ENCODE data around the gene MLXIPL.

DNA sequence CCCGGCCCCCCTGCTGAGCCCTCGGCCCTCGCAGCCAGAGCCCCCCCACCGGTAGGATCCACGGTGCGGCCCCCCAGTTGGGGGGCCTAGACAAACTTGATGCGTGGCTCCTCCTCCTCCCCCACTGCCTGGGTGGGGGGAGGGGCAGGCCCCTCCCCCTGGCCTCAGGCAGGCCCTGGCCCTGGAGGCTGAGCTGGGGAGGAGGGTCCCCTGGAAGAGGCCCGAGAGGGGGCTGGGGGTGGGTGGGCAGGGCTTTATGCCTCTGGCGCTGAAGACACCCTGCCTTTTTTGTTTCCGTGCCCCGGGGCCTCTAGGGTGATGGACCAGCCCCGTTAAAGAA is 47.0 kb upstream of the MLXIPL start:
- TF ChIP-seq, protein P1, sequence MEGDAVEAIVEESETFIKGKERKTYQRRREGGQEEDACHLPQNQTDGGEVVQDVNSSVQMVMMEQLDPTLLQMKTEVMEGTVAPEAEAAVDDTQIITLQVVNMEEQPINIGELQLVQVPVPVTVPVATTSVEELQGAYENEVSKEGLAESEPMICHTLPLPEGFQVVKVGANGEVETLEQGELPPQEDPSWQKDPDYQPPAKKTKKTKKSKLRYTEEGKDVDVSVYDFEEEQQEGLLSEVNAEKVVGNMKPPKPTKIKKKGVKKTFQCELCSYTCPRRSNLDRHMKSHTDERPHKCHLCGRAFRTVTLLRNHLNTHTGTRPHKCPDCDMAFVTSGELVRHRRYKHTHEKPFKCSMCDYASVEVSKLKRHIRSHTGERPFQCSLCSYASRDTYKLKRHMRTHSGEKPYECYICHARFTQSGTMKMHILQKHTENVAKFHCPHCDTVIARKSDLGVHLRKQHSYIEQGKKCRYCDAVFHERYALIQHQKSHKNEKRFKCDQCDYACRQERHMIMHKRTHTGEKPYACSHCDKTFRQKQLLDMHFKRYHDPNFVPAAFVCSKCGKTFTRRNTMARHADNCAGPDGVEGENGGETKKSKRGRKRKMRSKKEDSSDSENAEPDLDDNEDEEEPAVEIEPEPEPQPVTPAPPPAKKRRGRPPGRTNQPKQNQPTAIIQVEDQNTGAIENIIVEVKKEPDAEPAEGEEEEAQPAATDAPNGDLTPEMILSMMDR (IDR thresholded peaks at IDR 0.05), result no peak
- TF ChIP-seq POLR2A (IDR thresholded peaks at IDR 0.05) (no peak), POLR2AphosphoS5 (IDR thresholded peaks at IDR 0.05) (no peak)

All from prostate gland (tissue), 2 donors.